Activated CD8-positive, alpha-beta T cell treated with anti-CD3 and anti-CD28 coated beads for 36 hours (primary cell): ENCODE measurements around the gene HYKK. TPM values are rescaled to one million over a fixed set of nuclear protein-coding genes. Genes with fewer than 3 reads are reported as not detected.
"Not testable (repeated sequence)": the region's sequence is repeated elsewhere in the genome, so short reads cannot be mapped to it uniquely, and the experiment has no call there.

Experiments
- ATAC-seq: fragments of 200-7000 bp; cut with Tn5 transposase; one replicate; pipeline ENCODE4 v1.10.0; 2021; ENCODE audit warnings: mild to moderate bottlenecking, moderate library complexity
- CTCF ChIA-PET: fragments of 350-600 bp; sonication (Branson Sonifier 250); formaldehyde crosslinking; loops from one replicate; lab custom pipeline; 2021; ENCODE audit warnings: antibody characterized with exemption; lab: Charles Lee
- POLR2A ChIA-PET: fragments of 350-600 bp; sonication (Branson Sonifier 250); formaldehyde crosslinking; loops from one replicate; lab custom pipeline; 2021; ENCODE audit warnings: antibody characterized with exemption; lab: Charles Lee
- DNase-seq: peaks from one replicate; pipeline ENCODE4 v3.0.0-alpha.2; 2020
- H3K27ac Mint-ChIP-seq: one replicate; pipeline ENCODE4 v1.8.0; 2021; ENCODE audit warnings: mild to moderate bottlenecking, mixed read lengths
- H3K27me3 Mint-ChIP-seq: one replicate; pipeline ENCODE4 v1.8.0; 2021; ENCODE audit warnings: mixed read lengths
- H3K36me3 Mint-ChIP-seq: one replicate; pipeline ENCODE4 v1.8.0; 2021; ENCODE audit warnings: low read depth, mixed read lengths
- H3K4me1 Mint-ChIP-seq: one replicate; pipeline ENCODE4 v1.8.0; 2021; ENCODE audit warnings: low read depth, mixed read lengths
- H3K4me3 Mint-ChIP-seq: one replicate; pipeline ENCODE4 v1.8.0; 2021; ENCODE audit warnings: mild to moderate bottlenecking, moderate library complexity, mixed read lengths
- H3K9me3 Mint-ChIP-seq: one replicate; pipeline ENCODE4 v1.8.0; 2021; ENCODE audit warnings: mixed read lengths
- intact Hi-C: fragments of 100-400 bp; cut with micrococcal nuclease; formaldehyde crosslinking; loops from one replicate; pipeline ENCODE4 v1.10.0; 2022
- total RNA-seq, 2 experiments: library from RNA; stranded (reverse); gene quantifications; one replicate each; pipeline ENCODE4 v1.2.3, GENCODE V29; 2021
- TF ChIP-seq, protein P1 (sequence below): fragments of 200-600 bp; IDR thresholded peaks from one replicate; pipeline ENCODE4 v1.8.0; 2022; ENCODE audit warnings: antibody characterized with exemption, mild to moderate bottlenecking

HYKK gene
- total RNA-seq, 2 experiments from 2014 or later: 1.6 to 2.2 TPM

GRCh38 chr15:78542647-78543046 lies 35.3 kb downstream of the HYKK start:
- intact Hi-C loops: no loop called here
- POLR2A ChIA-PET: no interaction called here
- Mint-ChIP-seq H3K36me3 (peaks cover 51% of the 10 kb centered on the region), H3K4me3 (peak overlapping the region; percentile 98), H3K27ac (peak overlapping the region; percentile 43), H3K4me1 (peaks cover 24% of the 10 kb centered on the region), H3K27me3 (no peaks in the 10 kb centered on the region), H3K9me3 (no peaks in the 10 kb centered on the region)
- ATAC-seq (no peak), DNase-seq (no peak)
- TF ChIP-seq, protein P1, sequence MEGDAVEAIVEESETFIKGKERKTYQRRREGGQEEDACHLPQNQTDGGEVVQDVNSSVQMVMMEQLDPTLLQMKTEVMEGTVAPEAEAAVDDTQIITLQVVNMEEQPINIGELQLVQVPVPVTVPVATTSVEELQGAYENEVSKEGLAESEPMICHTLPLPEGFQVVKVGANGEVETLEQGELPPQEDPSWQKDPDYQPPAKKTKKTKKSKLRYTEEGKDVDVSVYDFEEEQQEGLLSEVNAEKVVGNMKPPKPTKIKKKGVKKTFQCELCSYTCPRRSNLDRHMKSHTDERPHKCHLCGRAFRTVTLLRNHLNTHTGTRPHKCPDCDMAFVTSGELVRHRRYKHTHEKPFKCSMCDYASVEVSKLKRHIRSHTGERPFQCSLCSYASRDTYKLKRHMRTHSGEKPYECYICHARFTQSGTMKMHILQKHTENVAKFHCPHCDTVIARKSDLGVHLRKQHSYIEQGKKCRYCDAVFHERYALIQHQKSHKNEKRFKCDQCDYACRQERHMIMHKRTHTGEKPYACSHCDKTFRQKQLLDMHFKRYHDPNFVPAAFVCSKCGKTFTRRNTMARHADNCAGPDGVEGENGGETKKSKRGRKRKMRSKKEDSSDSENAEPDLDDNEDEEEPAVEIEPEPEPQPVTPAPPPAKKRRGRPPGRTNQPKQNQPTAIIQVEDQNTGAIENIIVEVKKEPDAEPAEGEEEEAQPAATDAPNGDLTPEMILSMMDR: no peak
- CTCF ChIA-PET: no interaction called here

GRCh38 chr15:78550194-78550593 lies 42.8 kb downstream of the HYKK start:
- ATAC-seq: no peak
- ChIA-PET CTCF (no interaction called here), POLR2A (interaction anchor here (1.4 to 2.2 kb wide), 2 partner anchors 15 to 100 kb away, joined by 4 read pairs; partner anchors contain the start of gene CHRNA5)
- H3K4me3 Mint-ChIP-seq: no peak overlapping the region
- no peak for DNase-seq
- intact Hi-C loops: no loop called here
- H3K27me3 Mint-ChIP-seq: no peaks in the 10 kb centered on the region
- TF ChIP-seq, protein P1: no peak
- H3K36me3 Mint-ChIP-seq: peaks cover 39% of the 10 kb centered on the region
- H3K27ac Mint-ChIP-seq: no peak overlapping the region
- peaks cover 3% of the 10 kb centered on the region for H3K4me1 Mint-ChIP-seq
- no peaks in the 10 kb centered on the region for H3K9me3 Mint-ChIP-seq

- intact Hi-C loops: no loop called here
- POLR2A ChIA-PET: interaction anchor here (1.4 kb wide), 1 partner anchor 15 kb away, joined by 4 read pairs; the partner anchor contains the start of gene CHRNA5
- no peaks in the 10 kb centered on the region for H3K9me3 Mint-ChIP-seq
- H3K27ac Mint-ChIP-seq: no peak overlapping the region
- H3K27me3 Mint-ChIP-seq: no peaks in the 10 kb centered on the region
- ATAC-seq (no peak), DNase-seq (no peak)
- H3K4me3 Mint-ChIP-seq: no peak overlapping the region
- TF ChIP-seq, protein P1: no peak
- H3K36me3 Mint-ChIP-seq: peaks cover 33% of the 10 kb centered on the region
- H3K4me1 Mint-ChIP-seq: no peaks in the 10 kb centered on the region
- CTCF ChIA-PET: no interaction called here
Measured at GRCh38 chr15:78550815-78551214, 43.4 kb downstream of the HYKK start.

DNA sequence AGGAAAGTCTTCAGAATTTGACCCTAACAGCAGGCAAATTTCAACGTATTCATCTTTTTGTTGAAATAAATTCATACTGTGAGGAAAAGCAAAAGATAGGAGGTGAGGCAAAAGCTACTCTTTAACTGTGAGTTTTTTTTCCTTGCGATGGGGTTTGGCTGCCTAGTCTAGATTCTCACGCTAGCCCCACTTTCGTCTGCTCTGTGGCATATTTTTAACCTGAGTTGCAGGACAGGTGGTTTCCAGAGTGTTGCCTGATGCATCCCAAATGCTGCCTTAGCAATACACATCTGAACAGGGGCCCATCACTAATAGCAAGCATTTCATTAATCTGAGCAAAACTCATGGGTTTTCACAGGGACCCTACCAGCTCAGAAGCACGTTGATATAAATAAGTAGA lies 44.5 kb downstream of the HYKK start:
- intact Hi-C loops: no loop called here
- Mint-ChIP-seq H3K27me3 (no peaks in the 10 kb centered on the region), H3K4me3 (no peak overlapping the region), H3K36me3 (peaks cover 26% of the 10 kb centered on the region), H3K9me3 (no peaks in the 10 kb centered on the region), H3K27ac (no peak overlapping the region), H3K4me1 (no peaks in the 10 kb centered on the region)
- ChIA-PET POLR2A (interaction anchor here (0.6 kb wide), 1 partner anchor 257 kb away, joined by 3 read pairs; no protein-coding TSS in a partner anchor), CTCF (no interaction called here)
- DNase-seq (no peak), ATAC-seq (no peak)
- TF ChIP-seq, protein P1: no peak

- DNase-seq (no peak), ATAC-seq (no peak)
- POLR2A ChIA-PET: no interaction called here
- H3K27me3 Mint-ChIP-seq: no peaks in the 10 kb centered on the region
- H3K4me1 Mint-ChIP-seq: no peaks in the 10 kb centered on the region
- no peak overlapping the region for H3K27ac Mint-ChIP-seq
- intact Hi-C loops: no loop called here
- H3K4me3 Mint-ChIP-seq: no peak overlapping the region
- peaks cover 23% of the 10 kb centered on the region for H3K36me3 Mint-ChIP-seq
- CTCF ChIA-PET: interaction anchor here (1.0 kb wide), 1 partner anchor 12 kb away, joined by 4 read pairs; the partner anchor contains the start of gene PSMA4
- TF ChIP-seq, protein P1: no peak
- no peaks in the 10 kb centered on the region for H3K9me3 Mint-ChIP-seq
Measured at GRCh38 chr15:78552597-78552996, 45.2 kb downstream of the HYKK start.

DNA sequence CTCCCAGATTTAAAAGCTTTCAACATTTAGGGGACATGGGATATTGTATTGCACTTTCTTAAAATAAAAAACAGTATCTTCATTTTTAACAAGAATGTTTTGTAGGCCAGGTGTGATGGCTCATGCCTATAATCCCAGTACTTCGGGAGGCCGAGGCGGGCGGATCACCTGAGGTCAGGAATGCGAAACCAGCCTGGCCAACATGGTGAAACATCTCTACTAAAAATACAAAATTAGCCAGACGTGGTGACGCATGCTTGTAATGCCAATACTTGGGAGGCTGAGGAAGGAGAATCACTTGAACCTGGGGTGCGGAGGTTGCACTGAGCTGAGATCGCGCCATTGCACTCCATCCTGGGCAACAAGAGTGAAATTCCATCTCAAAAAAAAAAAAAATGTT lies 52.8 kb downstream of the HYKK start:
- CTCF ChIA-PET, H3K4me1 Mint-ChIP-seq, intact Hi-C loops, ATAC-seq, H3K27ac Mint-ChIP-seq, H3K36me3 Mint-ChIP-seq, POLR2A ChIA-PET, DNase-seq, H3K4me3 Mint-ChIP-seq, H3K9me3 Mint-ChIP-seq: not testable (repeated sequence)
- H3K27me3 Mint-ChIP-seq: peaks cover 15% of the 10 kb centered on the region
